GM18508 (cell line): ENCODE data around the gene VASP.

Source experiments
- ATAC-seq: cut with Tn5 transposase; IDR thresholded peaks from one replicate; pipeline ENCODE4 v1.9.1; 2021; ENCODE audit warnings: moderate number of reproducible peaks; ENCODE audit not compliant: insufficient read depth, unreplicated experiment

The VASP gene

DNA sequence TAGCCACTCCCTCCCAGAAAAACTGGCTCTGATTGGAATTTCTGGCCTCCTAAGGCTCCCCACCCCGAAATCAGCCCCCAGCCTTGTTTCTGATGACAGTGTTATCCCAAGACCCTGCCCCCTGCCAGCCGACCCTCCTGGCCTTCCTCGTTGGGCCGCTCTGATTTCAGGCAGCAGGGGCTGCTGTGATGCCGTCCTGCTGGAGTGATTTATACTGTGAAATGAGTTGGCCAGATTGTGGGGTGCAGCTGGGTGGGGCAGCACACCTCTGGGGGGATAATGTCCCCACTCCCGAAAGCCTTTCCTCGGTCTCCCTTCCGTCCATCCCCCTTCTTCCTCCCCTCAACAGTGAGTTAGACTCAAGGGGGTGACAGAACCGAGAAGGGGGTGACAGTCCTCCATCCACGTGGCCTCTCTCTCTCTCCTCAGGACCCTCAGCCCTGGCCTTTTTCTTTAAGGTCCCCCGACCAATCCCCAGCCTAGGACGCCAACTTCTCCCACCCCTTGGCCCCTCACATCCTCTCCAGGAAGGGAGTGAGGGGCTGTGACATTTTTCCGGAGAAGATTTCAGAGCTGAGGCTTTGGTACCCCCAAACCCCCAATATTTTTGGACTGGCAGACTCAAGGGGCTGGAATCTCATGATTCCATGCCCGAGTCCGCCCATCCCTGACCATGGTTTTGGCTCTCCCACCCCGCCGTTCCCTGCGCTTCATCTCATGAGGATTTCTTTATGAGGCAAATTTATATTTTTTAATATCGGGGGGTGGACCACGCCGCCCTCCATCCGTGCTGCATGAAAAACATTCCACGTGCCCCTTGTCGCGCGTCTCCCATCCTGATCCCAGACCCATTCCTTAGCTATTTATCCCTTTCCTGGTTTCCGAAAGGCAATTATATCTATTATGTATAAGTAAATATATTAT, 33.3 kb upstream of the VASP start:
- no peak for ATAC-seq

DNA sequence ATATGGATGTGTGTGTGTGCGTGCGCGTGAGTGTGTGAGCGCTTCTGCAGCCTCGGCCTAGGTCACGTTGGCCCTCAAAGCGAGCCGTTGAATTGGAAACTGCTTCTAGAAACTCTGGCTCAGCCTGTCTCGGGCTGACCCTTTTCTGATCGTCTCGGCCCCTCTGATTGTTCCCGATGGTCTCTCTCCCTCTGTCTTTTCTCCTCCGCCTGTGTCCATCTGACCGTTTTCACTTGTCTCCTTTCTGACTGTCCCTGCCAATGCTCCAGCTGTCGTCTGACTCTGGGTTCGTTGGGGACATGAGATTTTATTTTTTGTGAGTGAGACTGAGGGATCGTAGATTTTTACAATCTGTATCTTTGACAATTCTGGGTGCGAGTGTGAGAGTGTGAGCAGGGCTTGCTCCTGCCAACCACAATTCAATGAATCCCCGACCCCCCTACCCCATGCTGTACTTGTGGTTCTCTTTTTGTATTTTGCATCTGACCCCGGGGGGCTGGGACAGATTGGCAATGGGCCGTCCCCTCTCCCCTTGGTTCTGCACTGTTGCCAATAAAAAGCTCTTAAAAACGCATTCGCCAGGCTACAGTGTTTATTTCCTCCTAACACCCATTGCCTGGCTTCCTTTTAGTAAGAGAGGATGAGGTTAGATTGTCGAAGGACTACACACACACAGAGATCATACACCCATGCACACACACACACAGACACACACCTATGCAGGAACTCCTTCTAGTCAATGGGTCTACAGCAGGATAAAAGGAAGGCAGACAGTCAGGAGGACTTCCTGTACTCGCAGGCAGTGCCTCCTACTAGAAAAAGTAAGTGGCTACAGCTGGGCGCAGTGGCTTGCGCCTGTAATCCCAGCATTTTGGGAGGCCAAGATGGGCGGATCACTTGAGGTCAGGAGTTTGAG, 32.4 kb upstream of the VASP start:
- ATAC-seq = no peak

DNA sequence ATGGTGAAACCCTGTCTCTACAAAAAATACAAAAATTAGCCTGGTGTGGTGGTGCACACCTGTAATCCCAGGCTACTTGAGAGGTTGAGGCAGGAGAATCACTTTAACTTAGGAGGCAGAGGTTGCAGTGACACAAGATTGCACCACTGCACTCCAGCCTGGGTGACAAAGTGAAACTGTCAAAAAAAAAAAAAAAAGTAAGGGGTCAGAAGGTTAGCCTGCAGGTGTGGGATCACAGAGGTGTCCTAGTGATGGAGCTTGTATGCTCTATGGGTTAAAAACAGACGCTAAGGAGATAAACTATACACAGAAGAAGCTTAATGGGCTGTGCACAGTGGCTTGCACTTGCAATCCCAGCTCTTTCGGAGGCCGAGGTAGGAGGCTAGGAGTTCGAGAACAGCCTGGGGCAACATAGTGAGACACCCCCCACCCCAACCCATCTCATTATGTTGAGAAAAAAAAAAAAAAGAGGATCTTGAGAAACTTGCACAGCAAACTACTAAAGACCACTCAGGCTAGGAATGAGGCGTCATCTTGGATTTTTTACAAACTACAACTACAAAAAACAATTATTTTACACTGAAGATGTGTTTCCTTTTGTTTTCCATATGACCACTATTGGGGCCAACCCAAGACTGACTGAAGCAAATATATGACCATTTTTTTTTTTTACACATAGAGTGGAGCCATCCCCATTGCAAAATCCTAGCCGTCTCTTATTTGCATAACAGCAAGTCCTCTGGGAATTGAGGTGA, 31.6 kb upstream of the VASP start:
- ATAC-seq = no peak

DNA sequence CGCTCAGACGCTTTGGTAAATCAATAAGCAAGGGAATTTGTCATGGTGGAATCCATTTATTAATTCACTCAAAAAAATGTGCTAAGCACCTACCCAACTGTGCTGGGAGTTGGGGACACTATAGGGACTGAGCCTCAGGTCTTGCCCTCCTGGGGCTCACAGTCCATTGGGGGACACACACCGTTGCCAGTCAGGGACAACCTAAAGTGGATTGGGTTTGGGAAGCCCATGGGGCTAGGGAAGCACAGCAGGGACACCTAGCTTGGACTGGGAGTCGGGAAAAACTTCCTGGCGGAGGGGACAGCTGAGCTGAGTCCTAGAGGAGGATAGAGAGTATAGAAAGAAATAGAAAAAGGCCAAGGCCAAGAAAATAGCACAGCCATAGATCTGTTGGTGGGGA, 31.0 kb upstream of the VASP start:
- no peak for ATAC-seq

DNA sequence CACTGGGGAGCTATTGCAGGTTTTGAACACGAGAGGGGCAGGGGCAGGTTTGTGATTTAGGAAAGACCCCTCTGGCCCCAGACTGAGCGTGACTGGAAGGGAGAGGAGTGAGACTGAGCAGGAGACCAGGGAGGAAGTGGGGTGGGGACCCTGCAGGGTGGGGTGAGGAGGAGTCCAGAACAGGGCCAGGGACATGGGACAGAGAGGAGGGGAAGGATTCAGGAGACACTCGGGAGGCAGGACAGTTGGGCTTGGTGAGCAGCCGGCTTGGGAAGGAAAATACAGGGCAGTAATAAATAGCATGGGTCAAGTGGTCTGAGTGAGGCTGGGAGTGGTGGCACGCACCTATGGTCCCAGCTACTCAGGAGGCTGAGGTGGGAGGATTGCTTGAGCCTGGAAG, 30.1 kb upstream of the VASP start:
- no peak for ATAC-seq

DNA sequence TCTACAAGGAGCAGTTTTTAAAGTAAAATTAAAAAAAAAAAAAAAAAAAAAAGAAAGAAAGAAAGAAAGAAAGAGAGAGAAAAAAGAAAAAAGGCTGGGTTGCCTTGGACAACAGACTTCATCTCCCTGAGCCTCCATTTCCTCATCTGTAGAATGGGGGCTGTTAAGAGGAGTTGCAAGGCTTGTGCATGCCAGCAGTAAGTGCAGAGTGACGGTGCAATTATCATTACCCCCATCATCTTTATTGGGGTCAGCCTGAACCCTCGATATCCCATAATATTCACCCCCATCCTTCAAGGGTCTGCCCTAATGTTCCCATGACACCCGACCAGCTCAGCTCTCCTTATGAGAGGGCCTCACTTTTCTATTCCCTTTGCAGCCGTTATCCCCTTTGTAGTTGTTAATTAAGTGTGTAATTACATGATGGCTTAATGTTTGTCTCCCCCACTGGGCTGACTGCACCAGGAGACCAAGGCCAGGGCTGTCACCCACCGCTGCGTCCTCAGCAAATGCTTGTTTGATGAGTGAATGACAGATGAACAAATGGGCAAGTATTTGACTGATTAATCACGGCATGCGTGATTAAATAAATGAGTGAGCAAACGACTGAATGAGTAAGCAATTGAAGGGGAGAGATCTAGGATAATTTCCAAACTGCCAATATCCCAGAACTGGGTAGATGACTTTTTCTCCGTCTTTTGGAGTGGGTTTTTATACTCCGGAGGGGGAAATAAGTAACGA, 29.4 kb upstream of the VASP start:
- ATAC-seq = no peak

DNA sequence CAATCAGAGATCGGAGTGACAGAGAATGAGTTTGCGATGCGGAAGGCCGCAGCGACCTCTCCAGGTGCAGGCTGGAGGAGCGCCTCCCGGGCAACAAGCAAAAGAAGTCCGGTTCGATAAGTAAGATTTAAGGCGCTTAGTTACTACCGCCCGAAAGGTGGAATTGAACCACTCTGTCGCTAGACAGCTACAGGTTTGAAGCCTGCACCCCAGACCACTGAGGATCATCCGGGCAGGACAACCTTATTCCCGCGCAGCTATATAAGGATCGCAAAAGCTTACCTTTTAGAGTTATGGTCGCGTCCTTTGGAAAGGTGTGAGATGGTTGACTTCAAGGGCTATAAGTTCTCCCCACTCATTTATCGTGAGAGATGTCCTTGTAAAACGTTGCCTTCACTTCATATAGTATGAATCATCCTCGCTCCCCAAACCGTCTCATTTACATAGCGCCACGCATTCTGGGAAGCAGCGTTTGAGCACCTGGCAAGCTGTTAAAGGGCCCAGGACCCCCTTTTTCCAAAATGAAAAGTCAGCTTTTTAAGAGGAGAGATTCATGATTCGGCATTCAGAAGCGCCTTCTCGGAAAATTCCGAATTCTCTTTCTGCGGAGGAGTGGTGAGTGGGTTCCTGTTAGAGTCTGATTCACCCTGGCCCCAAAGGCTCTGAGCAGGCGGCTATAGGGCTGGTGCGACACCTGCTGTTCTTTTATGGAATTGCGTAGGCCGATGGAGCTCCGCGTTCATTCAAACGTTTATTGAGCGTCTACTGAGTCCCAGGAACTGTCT, 28.6 kb upstream of the VASP start:
- peak; percentile 42 for ATAC-seq

DNA sequence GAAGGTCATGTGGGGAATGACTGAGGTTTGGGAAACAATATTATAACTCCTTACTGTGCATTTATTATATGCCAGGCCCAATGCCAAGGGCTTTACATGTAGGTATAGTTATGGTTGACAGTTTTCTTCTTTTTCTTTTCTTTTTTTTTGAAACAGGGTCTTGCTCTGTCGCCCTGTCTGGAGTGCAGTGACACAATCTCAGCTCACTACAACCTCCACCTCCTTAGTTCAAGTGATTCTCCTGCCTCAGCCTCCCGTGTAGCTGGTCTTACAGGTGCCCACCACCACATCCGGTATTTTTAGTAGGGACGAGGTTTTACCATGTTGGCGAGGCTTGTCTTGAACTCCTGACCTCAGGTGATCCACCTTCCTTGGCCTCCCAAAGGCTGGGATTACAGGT, 24.2 kb upstream of the VASP start:
- no peak for ATAC-seq

DNA sequence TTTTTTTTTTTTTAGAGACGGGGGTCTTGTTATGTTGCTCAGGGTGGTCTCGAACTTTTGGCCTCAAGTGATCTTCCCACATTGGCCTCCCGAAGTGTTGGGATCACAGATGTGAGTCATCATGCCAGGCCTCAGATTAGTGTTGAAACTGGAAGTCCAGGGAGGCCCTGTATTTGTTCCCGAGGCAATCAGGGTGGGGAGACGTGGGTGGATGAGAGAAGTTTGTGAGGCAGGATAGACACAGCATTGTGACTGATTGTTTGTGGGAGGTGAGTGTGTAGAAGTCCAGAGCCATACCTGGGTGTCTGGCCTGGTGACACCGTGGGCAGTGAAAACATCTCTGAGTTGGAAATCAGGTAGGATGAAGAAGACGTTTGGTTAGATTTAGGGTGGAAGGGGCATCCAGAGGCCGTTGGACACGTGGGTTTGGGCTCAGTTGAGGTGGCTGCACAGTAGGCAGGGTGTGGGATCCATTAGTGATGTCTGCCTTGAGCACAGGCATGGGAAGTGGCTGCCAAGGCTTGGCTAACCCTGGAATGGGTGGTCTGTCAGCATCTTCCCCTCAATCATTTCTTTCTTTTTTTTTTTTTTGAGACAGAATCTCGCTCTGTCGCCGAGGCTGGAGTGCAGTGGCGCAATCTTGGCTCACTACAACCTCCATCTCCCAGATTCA, 22.9 kb upstream of the VASP start:
- no peak for ATAC-seq

DNA sequence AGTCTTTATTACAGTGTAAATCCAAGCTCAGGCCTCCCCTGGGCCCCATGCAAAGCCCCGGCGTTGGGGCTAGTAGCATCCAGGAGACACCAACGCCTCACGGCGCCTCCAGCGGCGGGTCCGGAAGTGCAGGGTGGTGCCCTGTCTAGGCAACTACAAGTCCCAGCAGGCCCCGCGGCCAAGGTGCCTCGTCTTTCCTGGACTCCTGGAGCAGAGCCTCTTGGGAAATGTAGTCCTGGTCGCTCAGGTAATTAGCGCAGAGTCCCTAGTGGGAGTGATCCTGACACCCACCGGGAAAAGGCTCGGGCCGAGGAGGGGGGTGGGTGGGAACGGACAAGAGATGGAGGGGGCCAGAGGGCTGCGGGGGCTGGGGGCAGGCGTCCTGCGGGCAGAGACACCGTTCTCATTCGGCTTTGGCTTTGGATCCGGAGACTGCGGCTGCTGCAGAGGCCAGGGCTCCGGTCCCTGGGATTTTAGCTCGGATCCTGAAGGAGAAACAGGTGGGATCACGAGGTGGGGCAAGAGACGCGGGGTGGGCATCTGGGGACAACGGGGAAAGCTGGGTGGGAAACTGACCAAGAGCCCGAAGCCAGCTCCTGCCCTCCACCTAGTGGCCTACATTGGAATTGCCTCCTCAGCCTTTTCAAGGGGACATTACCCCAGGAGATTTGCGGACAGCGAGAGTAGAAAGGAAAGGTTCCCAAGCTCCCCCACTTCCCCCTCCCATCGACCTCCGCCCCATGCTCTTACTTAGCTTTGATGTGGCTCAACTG, 21.8 kb upstream of the VASP start:
- peak; percentile 74 for ATAC-seq

DNA sequence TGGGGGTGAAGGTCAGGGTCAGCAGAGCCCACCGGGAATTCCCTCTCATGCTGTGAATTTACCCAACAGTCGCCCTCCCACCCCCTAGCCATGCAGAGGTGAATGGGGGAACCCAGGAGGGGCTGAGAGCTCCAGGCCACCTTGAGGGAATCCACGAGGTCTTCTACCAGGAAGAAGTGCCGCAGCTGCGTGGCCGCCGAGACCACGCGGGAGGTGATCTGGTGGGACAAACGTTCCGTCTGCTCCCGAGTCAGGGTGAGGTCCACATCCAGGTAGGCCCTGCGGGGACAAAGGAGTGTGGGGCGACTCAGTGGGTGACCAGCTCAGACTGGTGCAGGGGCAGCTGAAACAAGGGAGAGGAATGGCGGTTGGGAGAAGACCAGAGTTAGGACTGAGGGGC, 18.6 kb upstream of the VASP start:
- ATAC-seq = no peak

DNA sequence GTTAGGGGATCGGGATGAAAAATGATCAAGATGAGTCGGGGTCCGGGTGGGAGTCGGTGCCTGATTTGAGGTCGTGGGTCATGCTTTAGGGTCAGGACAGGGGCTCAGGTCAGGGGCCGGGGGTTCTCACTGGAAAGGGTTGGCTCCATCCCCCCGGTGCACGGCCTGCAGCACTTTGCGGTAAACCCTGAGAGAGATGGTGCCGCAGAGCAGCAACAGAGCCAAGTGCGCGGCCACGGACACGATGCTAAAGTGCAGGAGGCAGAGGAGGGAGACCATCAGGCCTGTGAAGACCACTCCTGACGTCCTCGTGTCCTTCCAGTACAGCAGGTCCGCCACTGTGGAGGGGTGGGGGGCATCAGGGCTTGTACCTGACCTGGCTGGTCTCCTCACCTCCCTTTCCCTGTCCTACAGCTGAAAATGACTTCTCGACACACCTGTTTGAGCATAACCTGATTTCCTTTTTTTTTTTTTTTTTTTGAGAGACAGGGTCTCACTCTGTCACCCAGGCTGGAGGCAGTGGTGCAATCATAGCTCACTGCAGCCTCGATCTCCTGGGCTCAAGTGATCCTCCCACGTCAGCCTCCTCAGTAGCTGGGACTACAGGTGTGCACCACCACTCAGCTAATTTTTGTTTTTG, 17.9 kb upstream of the VASP start:
- no peak for ATAC-seq

DNA sequence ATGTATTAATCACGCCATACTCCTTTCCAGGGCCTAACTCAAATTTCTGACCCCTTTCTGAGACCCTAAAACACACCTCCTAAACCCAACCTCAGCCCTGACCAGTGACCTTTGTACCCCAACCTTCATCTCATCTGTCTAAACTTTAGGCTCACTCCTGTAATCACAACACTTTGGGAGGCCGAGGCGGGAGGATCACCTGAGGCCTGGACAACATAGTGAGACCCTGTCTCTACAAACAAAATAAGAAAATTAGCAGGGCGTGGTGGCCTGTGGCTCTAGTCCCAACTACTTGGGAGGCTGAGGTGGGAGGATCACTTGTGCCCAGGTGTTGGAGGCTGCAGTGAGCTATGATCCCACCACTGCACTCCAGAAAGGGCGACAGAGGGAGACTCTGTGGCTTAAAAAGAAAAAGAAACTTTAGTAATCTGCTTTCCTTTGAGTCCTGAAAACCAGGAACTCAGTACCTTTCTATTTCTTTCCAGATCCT, 15.1 kb upstream of the VASP start:
- ATAC-seq = no peak

DNA sequence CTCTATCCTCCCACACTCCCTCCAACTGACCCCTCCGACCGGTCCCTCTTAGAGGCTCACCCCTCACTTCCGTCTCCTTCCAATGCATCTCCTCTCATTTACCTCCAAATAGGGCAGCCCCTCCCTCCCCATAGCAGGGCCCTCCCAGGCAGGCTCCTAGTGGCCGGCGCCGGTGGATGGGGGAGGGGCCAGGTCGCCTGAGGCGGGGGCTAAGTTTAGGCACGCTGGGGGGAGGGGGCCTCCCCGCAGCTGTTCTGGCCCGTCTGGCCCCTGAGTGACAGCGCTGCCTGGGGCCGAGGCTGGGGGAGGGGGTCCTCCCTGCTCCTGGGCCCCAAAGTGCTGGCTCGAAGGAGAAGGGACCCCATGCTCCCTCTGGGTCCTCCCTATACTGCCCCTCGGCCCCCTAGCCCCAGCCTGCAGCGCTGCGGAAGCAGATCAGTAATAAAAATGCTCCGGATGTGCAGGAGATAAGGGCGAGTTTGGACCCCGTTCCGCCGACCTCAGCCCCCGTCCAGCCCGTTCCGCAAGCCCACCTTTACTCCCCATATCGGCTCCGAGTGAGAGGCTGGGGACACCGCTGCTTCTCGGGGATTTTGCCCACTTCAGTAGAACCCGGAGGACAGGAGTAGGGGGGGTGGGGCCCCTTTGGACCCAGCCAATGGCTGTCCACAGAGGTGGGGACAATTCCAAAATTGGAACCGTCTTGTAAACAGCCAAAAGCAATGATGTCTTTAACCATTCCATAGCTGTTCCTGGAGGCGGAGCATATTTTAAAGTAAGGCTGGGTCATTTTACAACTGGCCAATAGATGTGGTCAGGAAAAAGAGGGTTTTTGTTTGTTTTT, 14.4 kb upstream of the VASP start:
- ATAC-seq = no peak

DNA sequence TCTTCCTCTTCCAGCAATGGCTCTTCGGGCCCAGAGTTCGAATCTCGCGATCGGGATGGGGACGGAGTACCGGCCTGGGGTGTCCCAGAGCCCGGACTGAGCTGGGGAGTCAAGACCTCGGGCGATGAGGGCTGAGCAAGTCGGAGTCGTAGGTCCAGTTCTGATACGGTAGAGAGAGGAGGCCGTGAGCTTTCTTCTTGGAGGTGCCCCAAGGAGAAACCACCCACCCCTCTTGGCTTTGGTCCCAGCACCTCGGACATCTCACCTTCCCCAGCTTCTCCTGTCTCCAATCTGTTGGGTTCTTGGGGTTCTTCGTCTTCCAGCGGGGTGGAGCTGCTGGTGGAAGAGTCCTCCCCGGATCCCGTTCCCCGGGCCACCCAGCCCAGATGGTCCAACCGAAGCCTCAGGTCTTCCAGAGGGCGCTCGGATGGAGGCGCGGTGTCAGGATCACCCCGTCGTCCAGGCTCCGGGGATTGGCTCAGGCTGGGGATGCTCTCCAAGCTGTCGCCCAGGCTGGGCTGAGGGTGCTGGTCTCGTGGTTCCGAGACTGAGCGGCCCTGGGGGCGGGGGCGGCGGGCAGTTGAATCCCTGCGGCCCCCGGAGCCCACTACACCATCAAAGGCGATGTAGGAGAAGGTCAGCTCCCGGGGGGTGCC, 12.9 kb upstream of the VASP start:
- ATAC-seq = no peak

DNA sequence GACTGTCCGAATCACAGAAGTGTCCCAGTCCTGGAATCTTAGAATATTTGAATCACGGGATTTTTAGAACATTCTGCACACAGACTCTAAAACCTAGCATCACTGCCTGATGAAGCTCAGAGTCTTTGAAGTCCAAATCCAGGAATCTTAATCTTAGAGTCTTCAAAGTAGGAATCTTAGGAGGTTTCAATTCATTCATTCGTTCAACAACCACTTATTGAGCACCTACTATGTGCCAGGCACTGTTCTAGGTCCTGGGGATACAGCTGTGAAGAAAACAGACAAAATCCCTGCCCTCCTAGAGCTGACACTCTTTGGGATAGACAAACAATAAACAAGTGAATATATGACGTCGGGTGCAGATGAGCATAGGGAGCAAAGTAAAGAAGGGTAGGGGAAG, 12.1 kb upstream of the VASP start:
- ATAC-seq = no peak
